ENCODE measurements around the gene NPAS3. TPM values are rescaled to one million over a fixed set of nuclear protein-coding genes. Genes with fewer than 3 reads are reported as not detected.
"Not testable (repeated sequence)": the region's sequence is repeated elsewhere in the genome, so short reads cannot be mapped to it uniquely, and the experiment has no call there.

NPAS3 gene
- total RNA-seq, 1 donor from 2014 or later = 3.6 TPM

DNA sequence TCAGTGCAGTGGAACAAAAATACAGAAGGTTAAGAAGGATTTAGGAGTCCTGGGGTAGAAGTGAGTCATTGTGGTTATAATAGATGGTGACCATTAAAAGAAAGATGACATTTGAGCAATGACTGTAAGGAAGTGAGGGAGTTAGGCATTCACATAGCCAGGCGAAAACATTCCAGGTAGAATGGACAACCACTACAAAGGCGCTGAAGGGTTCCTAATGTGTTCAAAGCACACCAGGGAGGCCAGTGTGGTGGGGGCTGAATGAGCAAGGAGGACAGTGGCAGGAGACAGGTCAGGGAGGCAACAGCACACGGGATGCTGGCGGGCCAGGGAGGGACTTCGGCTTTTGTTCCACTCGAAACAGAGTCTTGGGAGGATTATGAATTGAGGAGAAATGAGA, 129.9 kb downstream of the NPAS3 start:
- DNase-seq (ENCODE audit: low spot score) = no peak

DNA sequence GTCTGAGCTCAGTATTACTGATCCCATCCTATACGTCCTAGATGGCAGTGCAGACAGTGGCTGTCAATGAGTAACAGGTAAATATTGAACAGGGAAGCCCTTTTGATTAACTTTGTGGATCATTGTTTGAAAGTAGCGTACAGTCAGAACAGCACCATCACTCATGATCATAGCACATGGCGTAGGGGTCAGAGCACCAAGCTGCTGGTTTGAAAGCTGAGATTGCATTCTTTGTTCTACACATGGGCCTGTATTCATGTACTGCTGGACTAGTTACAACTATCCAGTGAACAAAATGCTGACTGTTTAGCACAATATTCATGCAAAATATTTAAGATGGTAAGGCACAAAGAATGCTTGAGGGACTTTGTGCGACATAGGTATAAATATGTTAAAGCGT, 131.8 kb downstream of the NPAS3 start:
- DNase-seq (ENCODE audit: low spot score) = no peak

DNA sequence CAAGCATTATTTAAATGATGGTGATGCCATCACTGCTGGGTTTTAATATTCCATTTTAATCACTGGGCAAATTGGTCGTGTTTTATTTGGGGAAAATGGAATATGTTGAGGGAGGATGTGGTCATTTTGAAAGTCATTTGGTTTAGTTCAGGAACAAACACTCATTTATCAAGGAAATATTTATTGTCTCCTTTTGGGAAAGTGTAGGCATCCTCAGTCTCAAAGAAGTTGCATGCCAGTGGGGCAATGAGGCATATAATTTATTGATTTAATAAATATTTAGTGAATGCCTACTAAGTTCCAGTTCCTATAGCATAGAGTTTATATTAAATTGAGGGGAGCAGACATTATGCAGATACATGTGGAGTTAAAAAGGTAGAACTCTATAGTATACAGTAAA, 134.3 kb downstream of the NPAS3 start:
- DNase-seq (ENCODE audit: low spot score) = no peak

DNA sequence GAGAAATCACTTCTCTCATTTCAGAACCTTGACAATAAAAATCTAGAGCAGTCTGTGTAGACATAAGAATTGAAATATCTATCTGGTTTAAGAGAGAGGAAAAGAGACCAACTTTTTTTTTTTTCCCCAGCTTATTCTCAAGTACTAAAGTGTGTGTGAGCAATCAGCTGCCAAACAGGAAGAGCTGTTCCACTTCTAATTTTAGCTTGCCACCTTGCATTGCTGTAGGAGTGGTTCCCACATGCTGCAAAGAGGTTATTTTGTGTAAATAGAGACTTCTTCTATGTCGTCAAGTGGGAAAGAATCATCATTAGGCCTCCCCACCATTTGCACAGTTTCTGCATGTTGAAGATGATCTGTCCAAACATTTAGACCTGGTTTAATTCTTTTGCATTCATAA, 142.6 kb downstream of the NPAS3 start:
- no peak for DNase-seq (ENCODE audit: low spot score)

DNA sequence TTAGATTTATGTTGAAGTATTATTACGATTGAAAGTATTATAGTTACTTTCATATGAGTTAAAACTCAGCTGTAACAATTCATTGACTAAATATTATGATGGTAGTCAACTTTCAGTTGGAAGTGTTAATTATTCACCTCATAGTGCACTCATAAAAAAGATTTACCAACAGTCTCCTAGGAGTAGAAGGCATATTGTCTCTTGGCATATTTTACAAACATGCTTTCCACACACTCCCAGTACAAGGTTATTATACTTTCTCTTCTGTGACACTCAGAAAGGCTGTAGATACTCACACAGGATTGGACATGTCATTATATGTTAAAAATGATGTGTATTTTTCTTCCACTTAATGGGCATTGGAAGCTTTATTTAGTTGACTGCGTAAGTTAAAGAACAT, 147.1 kb downstream of the NPAS3 start:
- DNase-seq (ENCODE audit: low spot score) = no peak

DNA sequence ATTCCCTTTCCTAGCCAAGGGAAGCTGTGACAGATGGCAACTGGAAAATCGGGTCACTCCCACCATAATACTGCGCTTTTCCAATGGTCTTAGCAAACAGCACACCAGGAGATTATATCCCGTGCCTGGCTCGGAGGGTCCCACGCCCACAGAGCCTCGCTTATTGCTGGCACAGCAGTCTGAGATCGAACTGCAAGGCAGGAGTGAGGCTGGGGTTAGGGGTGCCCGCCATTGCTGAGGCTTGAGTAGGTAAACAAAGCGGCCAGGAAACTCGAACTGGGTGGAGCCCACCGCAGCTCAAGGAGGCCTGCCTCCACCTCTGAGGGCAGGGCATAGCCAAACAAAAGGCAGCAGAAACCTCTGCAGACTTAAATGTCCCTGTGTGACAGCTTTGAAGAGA, 149.6 kb downstream of the NPAS3 start:
- DNase-seq (ENCODE audit: low spot score) = not testable (repeated sequence)

DNA sequence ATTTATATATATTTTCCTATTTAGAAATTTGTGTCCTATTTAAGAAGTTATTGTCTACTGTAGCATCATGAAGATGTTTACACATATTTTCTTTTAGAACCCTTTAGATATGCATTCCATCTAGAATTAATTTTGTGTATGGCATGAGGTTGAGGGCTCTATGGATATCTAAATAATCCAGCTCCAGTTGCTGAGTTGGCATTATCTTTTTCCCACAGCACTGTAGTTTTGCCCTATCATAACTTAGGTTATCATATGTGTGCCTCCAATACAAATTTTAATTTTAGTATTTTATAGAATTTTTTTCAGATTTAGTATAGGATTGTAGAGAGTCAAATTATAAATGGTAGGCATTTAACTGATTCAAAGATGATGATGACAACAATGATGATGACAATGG, 159.3 kb downstream of the NPAS3 start:
- DNase-seq (ENCODE audit: low spot score) = no peak

DNA sequence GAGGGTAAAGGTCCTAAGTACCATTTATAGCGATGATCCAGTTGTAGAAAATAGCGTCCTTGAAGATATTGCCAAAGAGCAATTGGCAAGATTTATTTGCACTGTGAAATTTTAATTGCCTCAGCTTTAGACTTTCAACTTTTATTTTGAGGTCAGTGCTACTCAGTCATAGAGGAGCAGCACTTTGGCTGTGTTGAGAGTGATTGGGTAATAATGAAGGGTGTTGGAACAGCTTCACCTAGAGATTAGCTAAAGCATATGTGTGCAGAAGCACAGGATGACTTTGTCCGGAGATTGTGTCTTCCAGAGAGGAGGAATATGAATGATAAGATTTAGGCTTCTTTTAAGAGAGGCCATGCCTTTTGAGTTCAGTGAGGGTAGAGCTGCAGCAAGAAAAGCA, 164.8 kb downstream of the NPAS3 start:
- no peak for DNase-seq (ENCODE audit: low spot score)

DNA sequence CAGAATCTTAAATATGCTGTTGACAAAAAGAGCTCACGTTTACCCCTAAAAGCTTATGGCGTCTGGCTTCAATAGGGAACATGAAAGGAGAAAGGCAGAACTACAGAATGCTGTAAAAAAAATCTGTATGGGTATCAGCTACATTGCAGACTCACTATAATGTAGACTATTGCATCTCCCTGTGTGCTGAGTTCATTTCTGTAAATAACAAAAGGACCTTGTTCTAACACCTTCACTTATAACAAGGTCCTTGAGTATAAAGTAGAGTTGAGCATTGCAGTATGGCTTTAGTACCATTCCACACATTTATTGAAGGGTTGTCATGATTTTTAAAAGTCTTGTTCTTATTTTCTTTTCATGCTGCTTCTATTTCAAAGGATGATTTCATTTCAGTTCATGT, 165.3 kb downstream of the NPAS3 start:
- no peak for DNase-seq (ENCODE audit: low spot score)

DNA sequence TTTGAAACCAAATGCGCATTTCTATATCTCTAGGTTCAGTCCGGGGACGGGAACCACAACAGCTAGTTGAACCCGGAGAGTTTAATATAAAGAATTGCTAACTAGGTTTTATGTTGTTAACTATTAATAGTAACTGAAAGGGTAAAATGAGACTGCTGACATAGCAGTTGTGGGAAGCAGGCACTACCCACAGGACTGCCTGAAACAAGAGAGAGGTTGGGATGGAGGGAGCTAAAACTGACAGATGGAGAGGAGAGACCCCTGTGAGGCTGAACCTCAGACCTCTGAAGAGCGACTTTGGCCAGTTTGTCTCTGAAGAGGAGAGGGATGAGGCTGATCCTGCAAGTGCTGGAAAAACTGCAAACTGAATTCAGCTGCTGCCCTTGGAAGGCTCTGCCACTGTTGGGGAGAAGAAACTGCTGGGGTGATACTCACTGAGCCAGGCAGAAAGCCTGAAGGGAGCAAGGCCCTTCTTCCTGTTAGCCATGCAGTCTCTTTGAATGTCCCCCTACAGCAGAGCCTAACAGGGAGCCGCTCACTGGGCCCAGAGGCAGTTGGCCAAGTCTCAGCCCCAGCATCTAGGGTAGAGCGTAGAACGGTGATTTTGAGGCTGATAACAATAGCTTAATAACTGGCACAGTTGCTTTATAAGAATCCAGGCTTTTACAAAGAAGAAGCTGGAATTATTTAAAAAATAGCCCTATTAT, 172.2 kb downstream of the NPAS3 start:
- DNase-seq (ENCODE audit: low spot score) = no peak

DNA sequence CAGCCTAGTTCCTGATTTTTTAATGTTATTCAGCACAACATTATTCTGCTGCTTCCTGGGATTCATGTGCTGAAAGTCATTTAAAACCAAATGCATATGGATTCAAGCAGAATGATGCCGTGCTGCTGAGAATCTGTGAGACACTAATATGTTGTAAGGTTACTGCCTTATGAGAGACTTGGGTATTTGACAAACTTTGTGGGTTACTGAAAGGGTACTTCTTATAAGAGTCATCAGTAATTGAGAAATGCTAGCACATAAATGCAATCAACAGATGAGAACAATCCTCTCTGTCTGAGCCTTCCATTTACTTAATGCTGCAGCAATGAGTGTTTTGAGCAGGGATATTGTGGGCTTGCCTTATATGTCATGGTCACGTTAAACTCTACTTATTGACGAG, 175.7 kb downstream of the NPAS3 start:
- no peak for DNase-seq (ENCODE audit: low spot score)

DNA sequence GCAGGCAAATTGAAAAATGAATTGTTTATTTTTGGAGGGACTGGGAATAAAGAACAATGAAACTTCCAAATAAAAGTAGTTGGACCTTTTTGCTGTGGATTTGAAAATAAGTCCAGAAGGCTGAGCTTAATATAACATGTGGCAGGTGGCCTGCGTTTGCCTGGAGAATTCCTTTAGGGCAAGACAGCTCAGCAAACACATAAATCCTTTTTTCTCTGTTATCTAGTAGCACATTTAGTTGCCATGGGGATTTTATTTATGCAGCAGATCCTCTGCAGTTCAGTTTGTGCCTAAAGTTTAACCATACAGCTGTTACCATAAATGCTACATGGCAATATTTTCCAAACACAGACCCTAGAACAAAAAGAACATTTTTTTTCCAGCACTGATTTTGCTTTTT, 180.0 kb downstream of the NPAS3 start:
- no peak for DNase-seq (ENCODE audit: low spot score)

DNA sequence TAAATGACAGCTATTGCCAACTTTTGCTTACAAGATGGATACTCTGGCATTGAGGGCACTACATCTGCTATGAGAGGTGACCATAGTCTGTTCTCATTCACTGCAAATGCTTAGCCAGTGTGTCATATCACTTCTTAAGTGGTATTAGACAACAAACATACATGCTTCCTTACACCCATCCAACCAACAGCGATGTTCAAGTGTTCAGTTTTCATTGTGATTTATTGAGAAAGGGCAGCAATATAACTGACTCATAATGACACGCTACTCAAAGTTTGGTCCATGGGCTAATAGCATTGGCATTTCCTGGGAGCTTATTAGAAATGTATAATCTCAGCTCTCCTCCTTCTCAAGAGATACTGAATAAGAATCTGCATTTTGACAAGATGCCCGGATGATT, 181.7 kb downstream of the NPAS3 start:
- DNase-seq (ENCODE audit: low spot score) = no peak

DNA sequence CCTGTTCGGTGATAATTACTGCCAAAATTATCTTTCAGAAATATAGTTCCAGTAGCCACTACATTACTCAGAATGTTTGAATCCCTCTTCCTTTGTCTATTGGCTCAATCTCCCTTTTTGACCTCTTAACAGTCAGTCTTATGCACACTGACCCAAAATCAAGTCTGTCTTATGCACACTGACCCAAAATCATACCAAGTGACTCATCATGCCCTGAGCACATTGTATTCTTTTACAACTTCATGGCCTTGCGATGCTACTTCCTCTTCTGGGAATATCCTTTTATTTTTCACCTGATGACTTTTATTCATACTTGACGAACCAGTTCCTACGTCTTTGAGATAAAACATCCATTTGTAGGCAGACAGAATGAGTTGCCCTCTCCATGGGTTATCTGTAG, 182.3 kb downstream of the NPAS3 start:
- no peak for DNase-seq (ENCODE audit: low spot score)

DNA sequence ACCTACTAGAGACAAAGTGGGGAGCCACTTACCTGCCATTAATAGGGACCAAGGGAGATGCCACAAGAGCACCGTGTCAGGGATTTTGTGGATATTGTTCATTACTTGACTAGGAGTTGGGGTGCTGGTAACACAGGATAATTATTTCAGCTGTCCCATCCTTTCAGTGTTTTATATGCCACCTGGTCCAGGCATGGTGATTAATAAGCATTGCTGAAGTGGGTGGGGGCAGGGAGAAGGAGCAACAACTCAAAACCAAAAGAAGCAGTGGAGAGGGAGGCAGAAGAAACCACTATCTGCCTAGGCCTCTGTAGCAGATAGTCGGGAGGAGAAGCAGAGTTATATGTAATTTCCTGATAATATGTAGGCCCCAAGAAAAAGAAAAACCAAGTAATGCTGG, 184.6 kb downstream of the NPAS3 start:
- no peak for DNase-seq (ENCODE audit: low spot score)

DNA sequence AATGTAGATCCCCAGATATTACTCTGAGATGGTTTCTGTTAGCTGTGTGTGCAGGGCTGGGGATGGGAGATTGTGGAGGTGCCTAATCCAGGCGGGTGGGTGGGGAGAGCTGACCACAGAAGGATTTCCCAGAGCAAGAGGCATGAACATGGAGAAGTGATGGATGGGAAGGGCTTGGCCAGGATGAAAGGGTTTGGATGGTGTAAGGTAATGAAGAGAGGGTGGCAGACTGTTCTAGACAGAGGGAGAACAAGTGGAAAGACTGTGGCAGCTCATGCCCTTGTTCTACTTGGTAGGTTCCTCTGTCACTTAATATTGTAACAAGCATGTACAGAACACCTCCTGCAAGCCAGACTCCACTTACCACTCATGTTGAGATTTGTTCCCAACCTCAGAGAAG, 187.8 kb downstream of the NPAS3 start:
- no peak for DNase-seq (ENCODE audit: low spot score)

DNA sequence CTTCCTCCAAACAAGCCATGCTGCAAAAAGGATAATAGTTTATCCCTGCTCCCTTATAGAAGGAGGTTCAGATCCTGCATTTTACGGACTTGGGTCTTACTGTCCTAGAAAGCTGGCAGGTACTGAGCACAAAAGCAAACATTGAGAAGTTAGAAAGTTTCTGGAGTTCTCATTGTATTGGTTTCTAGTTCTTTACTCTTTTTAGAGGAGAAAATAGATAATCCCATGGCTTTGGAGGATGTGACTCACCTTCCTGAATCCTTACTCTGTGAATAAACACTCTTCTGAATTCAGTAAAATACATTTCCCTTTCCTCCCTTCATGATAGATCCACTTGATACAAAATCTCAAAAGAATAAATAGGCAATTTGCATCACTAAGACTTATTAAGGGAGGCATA, 188.9 kb downstream of the NPAS3 start:
- DNase-seq (ENCODE audit: low spot score) = no peak

DNA sequence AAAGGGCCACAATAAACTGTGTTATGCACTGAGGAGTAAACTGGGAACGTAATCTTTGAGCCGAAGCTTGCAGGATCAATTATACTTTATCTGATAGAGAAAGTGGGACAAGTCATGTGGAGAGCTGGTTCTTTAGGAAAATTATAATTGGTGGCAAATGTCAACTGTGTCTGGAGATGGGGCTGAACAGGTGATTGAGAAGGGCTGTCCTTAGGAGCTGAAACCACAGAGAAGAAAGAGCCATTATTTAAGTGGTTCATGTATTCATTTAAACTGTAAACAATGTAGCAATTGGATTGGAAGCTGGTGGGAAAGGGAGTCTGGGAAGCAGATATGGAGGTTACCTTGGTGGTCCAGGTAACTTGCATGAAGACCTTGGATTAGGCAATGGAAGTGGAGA, 193.1 kb downstream of the NPAS3 start:
- no peak for DNase-seq (ENCODE audit: low spot score)

DNA sequence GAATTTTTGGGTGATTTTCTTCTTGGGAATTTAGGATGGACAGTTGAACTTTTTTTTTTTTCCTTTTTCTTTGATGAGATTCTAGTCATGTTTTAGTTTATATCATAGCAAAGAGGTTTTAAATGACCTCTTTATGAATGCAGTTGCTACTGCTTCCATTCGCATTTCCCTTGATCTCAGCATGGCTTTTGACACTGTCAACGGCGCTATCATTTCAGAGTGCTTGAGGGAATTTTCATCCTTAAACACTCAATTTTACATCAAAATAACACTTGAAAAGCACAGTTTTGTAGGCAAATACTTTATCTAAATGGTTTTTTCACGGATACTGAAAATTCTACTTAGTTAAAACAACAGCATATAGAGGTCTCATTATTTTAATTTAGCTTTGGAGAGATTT, 195.5 kb downstream of the NPAS3 start:
- no peak for DNase-seq (ENCODE audit: low spot score)

DNA sequence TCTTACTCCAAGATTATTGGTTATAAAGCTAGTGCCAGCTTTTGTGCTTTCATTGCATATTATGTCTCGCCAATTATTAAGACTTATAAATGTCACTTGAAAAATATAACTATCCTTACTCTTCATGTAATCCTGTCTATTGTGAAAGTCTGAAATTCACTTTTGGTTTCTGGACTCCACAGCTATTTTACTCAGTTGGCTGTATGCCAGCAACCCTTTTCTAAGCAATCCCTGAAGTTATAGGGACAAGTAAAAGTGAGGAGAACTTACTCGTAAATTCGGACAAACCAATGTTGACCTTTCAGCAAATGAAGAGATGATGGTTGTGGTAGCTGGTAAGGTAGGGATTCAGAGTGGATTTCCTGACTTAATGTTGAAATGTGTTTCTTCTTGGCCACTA, 196.3 kb downstream of the NPAS3 start:
- no peak for DNase-seq (ENCODE audit: low spot score)

DNA sequence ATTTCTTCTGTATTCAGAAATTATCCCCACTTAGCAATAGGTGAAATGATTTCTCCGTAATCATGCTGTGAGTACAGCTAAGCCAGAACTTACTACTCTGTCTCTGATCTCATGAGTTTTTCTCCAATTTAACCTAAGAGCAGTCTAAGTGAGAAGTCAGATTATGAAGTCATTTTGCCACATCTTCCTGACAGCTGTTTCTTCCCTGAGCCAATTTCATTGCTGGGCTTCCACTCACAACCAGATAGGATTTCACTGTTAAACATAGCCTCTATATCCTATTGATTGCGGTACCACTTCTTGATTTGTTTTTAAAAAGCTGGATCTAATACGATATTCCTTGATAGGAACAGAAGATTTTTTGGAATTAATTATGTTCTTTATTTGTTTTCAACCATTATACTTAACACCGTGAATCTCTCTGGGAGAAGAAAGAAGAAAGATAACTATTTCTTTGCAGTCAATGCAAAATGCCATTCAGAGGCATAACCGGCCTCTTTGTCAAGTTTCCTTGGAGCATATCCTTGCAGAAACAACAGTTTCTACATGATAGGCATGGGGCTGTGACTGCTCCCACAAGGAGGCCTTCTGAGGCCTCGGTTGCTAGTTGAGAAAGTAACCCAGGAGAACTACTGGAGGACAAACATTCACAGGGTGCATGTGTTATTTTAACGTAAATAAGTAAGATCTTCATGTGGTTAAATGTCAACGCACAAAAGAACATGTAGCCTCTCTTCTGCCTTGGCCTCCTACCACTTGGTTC, 212.2 kb downstream of the NPAS3 start:
- DNase-seq (ENCODE audit: low spot score) = no peak

DNA sequence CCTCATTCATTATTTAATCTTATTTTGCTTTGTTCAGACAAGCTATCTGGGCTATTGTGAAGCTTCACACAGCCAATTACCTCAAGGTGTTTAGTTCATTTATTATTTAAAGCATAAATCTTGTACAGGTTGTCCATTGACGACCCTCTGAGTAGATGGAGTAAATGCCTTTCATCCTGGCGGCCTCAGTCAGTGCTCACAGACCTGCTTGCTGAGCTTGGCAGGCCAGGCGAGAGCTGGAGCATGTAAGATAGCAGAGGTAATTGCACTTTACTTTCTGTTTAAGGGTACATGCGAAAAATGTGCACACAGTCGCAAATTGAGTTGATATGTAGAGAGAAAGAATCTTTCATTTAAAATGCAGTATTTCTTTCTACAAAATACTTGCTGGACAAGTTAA, 224.4 kb downstream of the NPAS3 start:
- DNase-seq (ENCODE audit: low spot score) = no peak

DNA sequence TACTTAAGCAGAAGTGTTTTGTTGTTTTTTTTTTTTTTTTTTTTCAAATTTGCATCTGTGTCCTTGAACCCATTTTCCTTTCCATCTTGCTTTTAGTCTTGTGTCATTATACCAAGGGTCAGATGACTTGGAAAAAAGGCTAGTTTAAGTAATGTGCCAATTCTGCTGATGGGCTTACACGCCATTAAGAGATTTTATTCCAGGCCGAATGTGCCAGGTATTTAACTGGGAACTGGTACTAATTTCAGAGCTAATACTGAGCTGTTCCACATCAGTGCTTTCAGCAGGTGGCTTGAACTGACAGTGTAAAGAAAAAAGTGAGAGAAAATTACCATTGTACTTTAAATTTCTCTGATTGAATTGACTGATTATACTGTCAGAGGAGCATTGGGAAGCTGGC, 224.9 kb downstream of the NPAS3 start:
- DNase-seq (ENCODE audit: low spot score) = no peak
